Activated naive CD8-positive, alpha-beta T cell treated with anti-CD3 and anti-CD28 coated beads, Interleukin-2, amount 10 ng/mL, durations not matched to agents 7 days and 5 days (primary cell): Measurements from ENCODE around the gene NUCKS1. TPM values are rescaled to one million over a fixed set of nuclear protein-coding genes. Genes with fewer than 3 reads are reported as not detected.

ENCODE experiments used
- ATAC-seq: fragments of 150-1000 bp; cut with Tn5 transposase; one replicate; pipeline ENCODE4 v1.10.0; 2021; ENCODE audit warnings: low read depth, moderate library complexity
- POLR2A ChIA-PET: fragments of 350-600 bp; sonication (Branson Sonifier 250); formaldehyde crosslinking; loops from one replicate; lab custom pipeline; 2021; ENCODE audit warnings: antibody characterized with exemption; lab: Charles Lee
- DNase-seq: peaks from one replicate; pipeline ENCODE4 v3.0.0; 2021
- H3K27ac Mint-ChIP-seq: one replicate; pipeline ENCODE4 v1.8.0; 2022; ENCODE audit warnings: mild to moderate bottlenecking, mixed read lengths
- H3K27me3 Mint-ChIP-seq: one replicate; pipeline ENCODE4 v1.8.0; 2022; ENCODE audit warnings: mild to moderate bottlenecking, moderate library complexity, mixed read lengths
- H3K36me3 Mint-ChIP-seq: one replicate; pipeline ENCODE4 v1.8.0; 2021; ENCODE audit warnings: mild to moderate bottlenecking, mixed read lengths
- H3K4me1 Mint-ChIP-seq: one replicate; pipeline ENCODE4 v1.8.0; 2021; ENCODE audit warnings: mixed read lengths
- H3K4me3 Mint-ChIP-seq: one replicate; pipeline ENCODE4 v1.8.0; 2022; ENCODE audit warnings: mild to moderate bottlenecking, moderate library complexity, mixed read lengths
- H3K9me3 Mint-ChIP-seq: one replicate; pipeline ENCODE4 v1.8.0; 2021; ENCODE audit warnings: mixed read lengths
- total RNA-seq, 2 experiments: library from RNA; stranded (reverse); gene quantifications; one replicate each; pipeline ENCODE4 v1.2.3, GENCODE V29; 2021

Gene NUCKS1
- total RNA-seq, 2 experiments from 2014 or later, result 200 to 211 TPM

DNA sequence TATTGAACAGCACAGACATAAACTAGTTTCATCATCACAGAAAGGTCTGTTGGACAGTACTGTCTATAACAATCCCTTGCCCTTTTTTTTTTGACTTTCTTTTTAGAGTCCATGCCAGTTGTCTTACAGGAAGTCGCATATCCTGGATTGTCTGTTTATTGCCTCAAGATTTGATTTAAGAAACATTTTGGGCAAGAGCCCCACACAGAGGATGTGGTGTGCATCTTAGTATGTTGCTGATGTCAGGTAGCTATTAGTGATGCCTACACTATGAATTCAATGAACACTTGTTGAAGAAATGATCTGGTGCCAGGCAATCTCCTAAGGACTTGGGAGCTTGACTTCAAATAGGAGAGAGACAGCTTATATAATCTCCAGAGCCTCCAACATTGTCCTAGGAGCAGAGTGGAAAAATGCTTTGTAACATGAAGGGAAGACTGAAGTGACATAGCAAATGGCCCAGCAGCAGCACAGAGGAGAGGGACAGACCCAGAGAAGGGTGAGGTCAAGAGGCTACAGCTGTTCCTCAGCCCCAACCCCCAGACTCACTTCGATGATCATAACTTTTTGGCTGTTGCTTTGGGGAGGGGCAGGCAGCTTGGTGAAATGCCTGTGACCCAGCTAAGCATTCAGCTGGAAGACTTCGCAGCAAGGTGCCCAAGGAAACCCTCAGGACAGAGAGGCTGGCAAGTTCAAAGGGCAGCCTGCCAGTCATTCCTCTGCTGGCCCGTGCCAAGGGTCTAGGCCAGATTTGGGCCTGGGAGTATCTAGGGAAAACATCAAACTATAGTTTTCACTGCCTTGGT is 32.8 kb upstream of the NUCKS1 start:
- peak overlapping the region; percentile 83 for H3K27ac Mint-ChIP-seq
- ATAC-seq, result peak; percentile 97
- no peak for DNase-seq

DNA sequence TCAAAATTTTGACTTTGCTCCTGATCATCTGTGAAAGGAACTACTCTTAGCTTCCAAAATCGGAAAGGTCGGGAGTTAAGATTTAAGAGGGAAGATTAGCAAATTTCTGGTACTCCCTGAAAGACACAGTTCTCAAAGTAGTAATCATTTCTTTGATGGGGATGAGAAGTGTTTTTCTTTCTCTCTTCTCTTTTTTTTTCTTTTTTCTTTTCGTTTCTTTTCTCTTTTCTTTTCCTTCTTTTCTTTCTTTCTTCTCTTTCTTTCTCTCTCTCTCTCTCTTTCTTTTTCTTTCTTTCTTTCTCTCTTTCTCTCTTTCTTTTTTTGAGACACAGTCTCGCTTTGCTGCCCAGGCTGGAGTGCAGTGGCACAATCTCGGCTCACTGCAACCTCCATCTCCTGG is 30.4 kb upstream of the NUCKS1 start:
- no peak overlapping the region for H3K4me3 Mint-ChIP-seq
- POLR2A ChIA-PET, result no interaction called here

More for the DNA sequence above, 32.8 kb upstream of the NUCKS1 start:
- peaks cover 14% of the 10 kb centered on the region for H3K4me1 Mint-ChIP-seq
- H3K9me3 Mint-ChIP-seq, result no peaks in the 10 kb centered on the region
- H3K36me3 Mint-ChIP-seq, result no peaks in the 10 kb centered on the region
- POLR2A ChIA-PET, result interaction anchor here (0.5 to 1.7 kb wide), 5 partner anchors 8 to 186 kb away, joined by 3 to 15 read pairs (median 6); partner anchors contain the start of gene NUCKS1
- peaks cover 2% of the 10 kb centered on the region for H3K27me3 Mint-ChIP-seq
- H3K4me3 Mint-ChIP-seq, result peak overlapping the region; percentile 46

DNA sequence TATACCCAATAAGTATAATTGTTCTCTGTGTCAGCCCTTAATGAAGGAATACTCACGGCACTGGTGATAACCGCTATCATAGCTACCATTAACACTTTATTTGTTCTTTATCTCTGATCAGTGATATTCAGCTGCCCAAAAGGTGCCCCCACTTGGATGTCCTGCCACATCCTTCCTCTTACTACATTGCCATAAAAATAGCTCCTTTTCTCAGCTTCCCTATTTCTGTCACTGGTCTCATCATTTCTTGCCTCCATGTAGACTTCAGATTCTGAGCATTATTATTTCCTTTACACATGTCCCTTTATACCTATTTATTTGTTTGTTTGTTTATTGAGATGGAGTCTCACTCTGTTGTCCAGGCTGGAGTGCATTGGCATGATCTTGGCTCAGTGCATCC is 28.0 kb upstream of the NUCKS1 start:
- H3K27me3 Mint-ChIP-seq, result peaks cover 2% of the 10 kb centered on the region
- ATAC-seq, result no peak
- POLR2A ChIA-PET, result interaction anchor here (4.9 kb wide), 1 partner anchor 29 kb away, joined by 43 read pairs; the partner anchor contains the start of gene NUCKS1
- H3K4me3 Mint-ChIP-seq, result no peak overlapping the region
- no peak overlapping the region for H3K27ac Mint-ChIP-seq
- peaks cover 36% of the 10 kb centered on the region for H3K4me1 Mint-ChIP-seq
- H3K9me3 Mint-ChIP-seq, result no peaks in the 10 kb centered on the region
- DNase-seq, result no peak
- peaks cover 2% of the 10 kb centered on the region for H3K36me3 Mint-ChIP-seq

More for the DNA sequence above, 30.4 kb upstream of the NUCKS1 start:
- Mint-ChIP-seq H3K9me3 (no peaks in the 10 kb centered on the region), H3K4me1 (peaks cover 24% of the 10 kb centered on the region), H3K36me3 (no peaks in the 10 kb centered on the region), H3K27me3 (peaks cover 2% of the 10 kb centered on the region), H3K27ac (no peak overlapping the region)
- ATAC-seq (no peak), DNase-seq (no peak)

DNA sequence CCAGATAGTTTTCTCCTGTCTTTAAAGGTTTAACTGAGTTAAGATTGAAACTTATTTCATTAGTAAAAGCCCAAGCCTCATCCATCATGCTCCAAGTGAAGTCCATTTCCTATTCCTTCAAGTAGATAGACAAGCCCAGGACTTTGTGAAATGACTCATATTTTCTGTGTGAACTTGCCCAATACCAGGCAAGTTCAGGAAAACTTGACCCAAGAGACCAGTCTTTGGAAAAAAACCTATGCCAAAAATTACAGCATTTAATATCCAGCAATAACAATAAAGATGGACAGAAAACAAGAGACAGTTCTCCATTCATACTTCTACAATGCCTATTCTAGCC is 25.7 kb upstream of the NUCKS1 start:
- Mint-ChIP-seq H3K27me3 (peaks cover 2% of the 10 kb centered on the region), H3K4me3 (peak overlapping the region; percentile 88), H3K27ac (peak overlapping the region; percentile 94), H3K36me3 (peaks cover 9% of the 10 kb centered on the region), H3K9me3 (no peaks in the 10 kb centered on the region), H3K4me1 (peaks cover 44% of the 10 kb centered on the region)
- ATAC-seq, result no peak
- POLR2A ChIA-PET, result interaction anchor here (0.8 to 4.9 kb wide), 8 partner anchors 10 to 144 kb away, joined by 3 to 43 read pairs (median 8); partner anchors contain the start of genes ELK4 and NUCKS1
- DNase-seq, result no peak

DNA sequence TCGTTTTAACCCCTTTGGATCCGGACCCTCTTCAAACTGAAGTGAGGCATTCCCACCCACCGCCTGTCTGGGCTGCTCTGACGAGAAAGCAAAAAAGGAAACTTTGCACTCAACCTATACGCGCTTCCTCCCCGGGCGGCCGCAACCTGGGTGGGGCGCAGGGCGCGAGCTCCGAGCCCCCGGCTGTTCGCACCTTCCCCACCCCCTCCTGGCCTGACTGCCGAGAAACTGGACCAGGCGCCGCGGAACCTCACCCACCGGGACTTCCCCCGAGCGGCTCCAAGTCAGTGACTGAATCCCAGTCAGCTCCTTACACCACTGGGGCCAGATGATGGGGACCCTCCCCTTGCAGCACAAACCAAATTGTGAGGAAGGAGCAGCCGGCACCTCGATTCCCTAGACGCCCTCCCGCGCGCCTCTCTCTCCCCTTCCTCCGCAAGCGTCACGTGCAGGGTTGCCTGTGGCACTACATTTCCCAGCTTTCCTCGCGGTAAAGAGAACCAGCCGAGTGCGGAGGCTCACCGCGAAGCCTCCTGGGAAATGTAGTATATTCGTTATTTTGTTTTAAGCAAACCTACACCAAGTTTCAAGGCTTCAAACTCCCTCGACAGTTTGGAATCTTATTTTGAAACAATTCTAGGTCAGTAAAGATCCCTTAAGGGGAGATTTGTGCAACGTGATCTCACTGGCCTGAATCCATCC is 25.2 kb upstream of the NUCKS1 start, which contains the start of gene RAB29:
Gene RAB29, minus strand, starts transcription at position 468 of the 702 bp plus-strand sequence. CDS start 526 bp downstream, outside the sequence.
- Mint-ChIP-seq H3K9me3 (no peaks in the 10 kb centered on the region), H3K36me3 (peaks cover 15% of the 10 kb centered on the region), H3K27ac (peak within 1 kb of the TSS; percentile 94), H3K4me3 (peak within 1 kb of the TSS; percentile 88), H3K27me3 (no peaks in the 10 kb centered on the region), H3K4me1 (peaks cover 45% of the 10 kb centered on the region)
- DNase-seq (peak; percentile 83), ATAC-seq (peak; percentile 86)
- POLR2A ChIA-PET, result interaction anchor here (0.5 to 4.9 kb wide), 12 partner anchors 8 to 184 kb away, joined by 3 to 43 read pairs (median 6); partner anchors contain the start of genes ELK4, NUCKS1 and SLC45A3

DNA sequence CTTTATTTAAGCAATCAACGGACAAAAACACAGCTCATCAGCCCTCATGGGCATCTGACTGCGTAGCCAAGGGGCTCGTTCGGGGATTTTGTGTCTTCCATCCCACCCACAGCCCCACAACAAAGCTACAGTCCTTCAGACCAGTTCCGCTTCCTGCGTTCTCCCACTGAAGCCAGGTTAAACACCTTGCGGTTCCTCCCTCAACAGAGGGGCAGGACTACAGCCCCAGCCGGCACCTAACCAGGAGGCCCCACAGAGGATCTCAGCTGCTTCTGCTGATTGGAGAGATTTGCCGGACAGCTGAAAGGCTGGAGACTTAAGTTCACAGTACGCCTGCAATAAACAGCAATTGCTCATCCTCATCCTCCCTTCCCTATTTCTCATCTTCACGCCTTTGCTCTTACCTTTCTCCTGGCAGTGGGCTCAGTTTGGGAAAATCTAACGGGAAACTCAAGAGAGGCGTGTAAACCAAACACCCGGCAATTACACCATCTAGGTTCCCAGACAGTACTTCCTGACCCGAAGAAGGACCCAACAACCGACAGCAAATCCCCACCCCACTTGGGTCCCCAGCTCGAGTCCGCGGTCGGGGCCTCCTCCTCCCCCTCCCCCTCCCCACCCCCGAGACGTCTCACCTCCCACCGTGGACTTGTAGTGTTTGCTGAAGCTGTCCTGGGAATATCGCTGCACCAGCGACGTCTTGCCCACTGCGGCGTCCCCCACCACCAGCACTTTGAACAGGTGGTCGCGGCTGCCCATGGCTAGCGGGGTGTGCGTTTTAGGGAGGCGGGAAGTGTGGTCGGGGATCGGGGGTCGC is 24.4 kb upstream of the NUCKS1 start:
- no peaks in the 10 kb centered on the region for H3K9me3 Mint-ChIP-seq
- DNase-seq, result peak; percentile 61
- POLR2A ChIA-PET, result interaction anchor here (0.5 to 4.9 kb wide), 12 partner anchors 8 to 183 kb away, joined by 3 to 43 read pairs (median 6); partner anchors contain the start of genes ELK4, NUCKS1 and SLC45A3
- H3K27ac Mint-ChIP-seq, result peak overlapping the region; percentile 94
- H3K36me3 Mint-ChIP-seq, result peaks cover 22% of the 10 kb centered on the region
- peak overlapping the region; percentile 88 for H3K4me3 Mint-ChIP-seq
- H3K27me3 Mint-ChIP-seq, result no peaks in the 10 kb centered on the region
- H3K4me1 Mint-ChIP-seq, result peaks cover 45% of the 10 kb centered on the region
- ATAC-seq, result peak; percentile 37

DNA sequence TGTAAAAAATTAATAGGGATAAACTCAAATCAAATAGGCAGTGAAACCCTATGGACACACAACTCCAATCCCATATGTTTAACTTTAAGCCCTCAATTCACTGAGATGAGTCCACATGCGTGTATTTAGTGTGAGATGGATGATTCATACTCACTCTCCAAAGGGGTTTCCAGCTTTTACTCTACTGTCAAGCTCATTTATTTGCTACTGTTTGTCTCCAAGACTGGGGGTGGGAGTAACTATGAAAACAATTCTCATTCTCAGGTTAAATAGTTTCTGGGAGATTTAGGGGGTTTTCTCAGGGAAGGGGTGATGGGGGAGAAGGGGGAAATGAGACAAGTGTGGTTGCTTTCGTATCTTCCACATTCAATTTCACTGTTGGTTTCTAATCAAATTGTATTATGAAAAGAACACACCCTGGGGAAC is 22.6 kb upstream of the NUCKS1 start:
- POLR2A ChIA-PET, result interaction anchor here (0.9 to 1.8 kb wide), 2 partner anchors 17 to 23 kb away, joined by 4 to 13 read pairs; partner anchors contain the start of gene NUCKS1
- ATAC-seq (no peak), DNase-seq (no peak)
- H3K4me3 Mint-ChIP-seq, result peak overlapping the region; percentile 26
- H3K27ac Mint-ChIP-seq, result no peak overlapping the region
- H3K36me3 Mint-ChIP-seq, result peaks cover 33% of the 10 kb centered on the region
- peaks cover 42% of the 10 kb centered on the region for H3K4me1 Mint-ChIP-seq
- H3K27me3 Mint-ChIP-seq, result no peaks in the 10 kb centered on the region
- H3K9me3 Mint-ChIP-seq, result no peaks in the 10 kb centered on the region

DNA sequence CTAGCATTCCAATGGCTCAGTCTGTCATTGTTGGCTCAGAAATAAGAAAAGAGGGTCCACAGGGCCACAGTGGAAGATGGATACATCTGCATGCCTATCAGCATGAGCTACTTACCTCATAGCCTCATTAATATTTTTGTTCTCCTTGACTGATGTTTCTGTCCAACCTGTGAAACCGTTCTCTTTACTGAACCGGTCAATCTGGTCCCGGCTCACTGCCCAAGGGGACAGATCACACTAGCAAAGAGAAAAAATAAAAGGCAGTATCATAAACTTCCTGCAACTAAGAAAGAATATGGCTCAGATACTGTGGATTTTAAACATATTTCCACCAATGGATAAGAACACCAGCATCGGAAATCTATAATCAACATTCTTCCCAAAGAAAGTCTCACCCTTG is 20.6 kb upstream of the NUCKS1 start:
- POLR2A ChIA-PET, result interaction anchor here (0.9 kb wide), 1 partner anchor 21 kb away, joined by 3 read pairs; no protein-coding TSS in a partner anchor
- H3K4me1 Mint-ChIP-seq, result peaks cover 44% of the 10 kb centered on the region
- DNase-seq (no peak), ATAC-seq (no peak)
- H3K27me3 Mint-ChIP-seq, result no peaks in the 10 kb centered on the region
- no peak overlapping the region for H3K27ac Mint-ChIP-seq
- H3K9me3 Mint-ChIP-seq, result no peaks in the 10 kb centered on the region
- H3K4me3 Mint-ChIP-seq, result no peak overlapping the region
- H3K36me3 Mint-ChIP-seq, result peaks cover 37% of the 10 kb centered on the region

DNA sequence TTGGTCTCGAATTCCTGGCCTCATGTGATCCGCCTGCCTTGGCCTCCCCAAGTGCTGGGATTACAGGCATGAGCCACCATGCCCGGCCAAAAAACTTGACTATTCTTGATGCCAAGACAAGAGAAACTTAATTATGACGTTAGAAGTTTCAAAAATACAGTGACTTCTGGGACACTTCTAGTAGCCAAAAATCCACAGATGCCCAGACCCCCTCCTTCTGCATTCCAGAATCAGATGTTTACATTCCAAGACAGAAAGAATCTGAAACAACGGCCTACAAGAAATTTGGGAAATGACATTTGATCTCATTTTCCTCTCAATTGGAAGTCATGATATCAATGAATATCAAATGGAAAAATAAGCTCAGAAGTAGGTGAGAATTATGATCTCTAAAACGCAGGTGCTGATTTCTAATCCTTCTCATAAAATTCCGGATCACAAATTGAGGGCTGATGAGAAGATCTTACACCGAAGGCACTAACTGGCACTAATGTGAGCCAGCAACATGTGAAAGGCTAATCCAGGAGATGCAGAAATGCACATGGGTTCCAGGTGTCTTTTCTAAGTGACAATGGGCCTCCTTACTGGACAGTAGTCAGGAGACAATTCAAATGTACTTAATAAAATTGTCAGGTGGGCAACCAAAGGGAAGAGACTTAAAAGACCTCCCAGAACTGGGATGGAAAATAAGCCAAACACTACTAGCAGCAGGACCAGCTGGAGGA is 19.8 kb upstream of the NUCKS1 start:
- no peaks in the 10 kb centered on the region for H3K9me3 Mint-ChIP-seq
- peaks cover 37% of the 10 kb centered on the region for H3K36me3 Mint-ChIP-seq
- peaks cover 40% of the 10 kb centered on the region for H3K4me1 Mint-ChIP-seq
- H3K4me3 Mint-ChIP-seq, result no peak overlapping the region
- no peaks in the 10 kb centered on the region for H3K27me3 Mint-ChIP-seq
- no peak overlapping the region for H3K27ac Mint-ChIP-seq
- ATAC-seq, result no peak
- DNase-seq, result no peak
- POLR2A ChIA-PET, result interaction anchor here (0.9 kb wide), 1 partner anchor 21 kb away, joined by 3 read pairs; no protein-coding TSS in a partner anchor

DNA sequence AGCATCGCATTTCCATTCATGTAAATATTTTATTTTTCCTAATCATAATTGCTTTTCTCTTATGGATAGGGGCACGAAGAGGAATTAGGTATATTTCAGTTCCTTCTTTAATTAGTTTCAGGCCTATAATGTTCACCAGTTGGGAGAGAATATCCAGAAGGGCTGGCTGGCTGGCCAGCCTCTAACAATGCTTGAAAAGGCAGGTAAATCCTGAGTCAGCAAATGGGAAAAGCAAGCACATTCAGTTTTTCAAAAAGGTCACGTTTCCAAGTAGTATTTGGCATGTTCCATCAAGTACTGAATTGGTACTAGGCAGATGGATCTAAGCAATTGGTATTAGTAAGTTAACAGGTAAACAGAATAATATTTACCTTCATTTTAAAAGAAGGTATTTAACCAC is 17.3 kb upstream of the NUCKS1 start:
- Mint-ChIP-seq H3K27me3 (no peaks in the 10 kb centered on the region), H3K4me3 (no peak overlapping the region), H3K9me3 (no peaks in the 10 kb centered on the region), H3K36me3 (peaks cover 37% of the 10 kb centered on the region), H3K27ac (no peak overlapping the region), H3K4me1 (peaks cover 21% of the 10 kb centered on the region)
- ATAC-seq (no peak), DNase-seq (no peak)
- POLR2A ChIA-PET, result no interaction called here

DNA sequence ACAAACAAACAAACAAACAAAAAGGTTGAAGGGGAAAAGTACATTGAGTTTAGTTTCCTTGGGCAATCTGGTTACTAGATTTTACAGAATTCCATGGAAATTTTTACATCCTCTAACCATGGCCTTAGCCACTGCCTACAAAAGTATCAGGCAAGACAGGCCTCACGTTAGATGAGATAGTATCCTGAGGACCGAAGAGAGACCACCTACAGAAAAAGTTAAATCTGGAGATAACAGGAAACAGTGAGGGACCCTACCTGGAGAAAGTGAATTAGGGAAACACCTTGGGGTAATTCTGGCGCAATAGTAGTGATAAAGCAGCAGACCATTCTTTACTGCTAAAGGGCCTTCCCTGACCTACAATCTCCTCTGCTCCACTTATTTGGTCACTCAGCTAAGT is 16.6 kb upstream of the NUCKS1 start:
- POLR2A ChIA-PET, result interaction anchor here (2.5 kb wide), 1 partner anchor 8 kb away, joined by 17 read pairs; the partner anchor contains the start of gene RAB29
- H3K36me3 Mint-ChIP-seq, result peaks cover 36% of the 10 kb centered on the region
- H3K27ac Mint-ChIP-seq, result peak overlapping the region; percentile 31

DNA sequence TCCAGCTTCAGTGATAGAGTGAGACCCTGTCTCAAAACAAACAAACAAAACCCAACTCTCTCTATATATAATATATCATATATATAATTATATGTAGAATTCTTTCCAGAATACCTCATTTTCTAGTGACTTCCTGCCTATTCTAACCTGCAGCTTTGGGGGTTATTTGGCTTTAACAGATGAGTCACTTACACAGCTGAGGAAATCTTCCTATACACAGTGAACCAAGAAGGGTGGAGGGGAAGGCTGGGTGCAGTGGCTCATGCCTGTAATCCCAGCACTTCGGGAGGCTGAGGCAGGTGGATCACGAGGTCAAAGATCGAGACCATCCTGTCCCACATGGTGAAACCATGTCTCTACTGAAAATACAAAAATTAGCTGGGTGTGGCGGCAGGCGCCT is 16.1 kb upstream of the NUCKS1 start:
- Mint-ChIP-seq H3K27ac (peak overlapping the region; percentile 31), H3K27me3 (no peaks in the 10 kb centered on the region), H3K36me3 (peaks cover 31% of the 10 kb centered on the region), H3K4me1 (peaks cover 11% of the 10 kb centered on the region), H3K4me3 (no peak overlapping the region), H3K9me3 (no peaks in the 10 kb centered on the region)
- ATAC-seq (no peak), DNase-seq (no peak)
- POLR2A ChIA-PET, result interaction anchor here (1.2 to 2.5 kb wide), 2 partner anchors 9 to 16 kb away, joined by 3 to 17 read pairs; partner anchors contain the start of gene RAB29

More for the DNA sequence above, 16.6 kb upstream of the NUCKS1 start:
- H3K4me1 Mint-ChIP-seq, result peaks cover 15% of the 10 kb centered on the region
- no peak for ATAC-seq
- H3K9me3 Mint-ChIP-seq, result no peaks in the 10 kb centered on the region
- DNase-seq, result no peak
- no peak overlapping the region for H3K4me3 Mint-ChIP-seq
- no peaks in the 10 kb centered on the region for H3K27me3 Mint-ChIP-seq
